ENCODE results near the gene CPXM1.

The CPXM1 gene

GRCh38 chr20:2751347-2751877 is 49.0 kb downstream of the CPXM1 start:
- H3K4me3 ChIP-seq (ENCODE audit: low read depth, low read length): peak overlapping the region; percentile 25
- ChIA-PET CTCF (interaction anchor here (1.4 to 13.6 kb wide), 15 partner anchors 9 to 102 kb away, joined by 3 to 337 read pairs (median 10); partner anchors contain the start of genes EBF4, PCED1A and VPS16), POLR2A (no interaction called here)
- DNase-seq (ENCODE audit: low read depth, low spot score): no peak
- no peak for TF ChIP-seq CTCF (IDR thresholded peaks at IDR 0.05; ENCODE audit: insufficient read depth, low read length, missing control alignments)

- DNase-seq (ENCODE audit: low read depth, low spot score): no peak
- CTCF ChIA-PET: interaction anchor here (1.0 to 13.6 kb wide), 5 partner anchors 9 to 103 kb away, joined by 3 to 337 read pairs (median 3); no protein-coding TSS in a partner anchor
- no peak for TF ChIP-seq CTCF (IDR thresholded peaks at IDR 0.05; ENCODE audit: insufficient read depth, low read length, missing control alignments)
- peak overlapping the region; percentile 20; the same call in 1 of the 2 replicates for H3K4me3 ChIP-seq (ENCODE audit: low read depth, low read length)
- POLR2A ChIA-PET: no interaction called here
These were observed 49.8 kb downstream of the CPXM1 start for GRCh38 chr20:2750491-2751251.

GRCh38 chr20:2749951-2750490 is 50.4 kb downstream of the CPXM1 start:
- H3K4me3 ChIP-seq (ENCODE audit: low read depth, low read length): no peak overlapping the region
- CTCF ChIA-PET: interaction anchor here (0.8 to 13.6 kb wide), 5 partner anchors 8 to 103 kb away, joined by 3 to 337 read pairs (median 3); no protein-coding TSS in a partner anchor
- TF ChIP-seq CTCF (IDR thresholded peaks at IDR 0.05; ENCODE audit: insufficient read depth, low read length, missing control alignments): no peak
- POLR2A ChIA-PET: no interaction called here
- no peak for DNase-seq (ENCODE audit: low read depth, low spot score)

GRCh38 chr20:2749343-2749950 is 51.0 kb downstream of the CPXM1 start:
- POLR2A ChIA-PET: no interaction called here
- no peak overlapping the region for H3K4me3 ChIP-seq (ENCODE audit: low read depth, low read length)
- CTCF ChIA-PET: interaction anchor here (0.8 to 1.0 kb wide), 2 partner anchors 37 to 103 kb away, joined by 3 to 5 read pairs; no protein-coding TSS in a partner anchor
- no peak for DNase-seq (ENCODE audit: low read depth, low spot score)
- no peak for TF ChIP-seq CTCF (IDR thresholded peaks at IDR 0.05; ENCODE audit: insufficient read depth, low read length, missing control alignments)

- ChIA-PET POLR2A (no interaction called here), CTCF (no interaction called here)
- DNase-seq (ENCODE audit: low read depth, low spot score): no peak
- TF ChIP-seq CTCF (IDR thresholded peaks at IDR 0.05; ENCODE audit: insufficient read depth, low read length, missing control alignments): no peak
- H3K4me3 ChIP-seq (ENCODE audit: low read depth, low read length): no peak overlapping the region
These were observed 51.7 kb downstream of the CPXM1 start for GRCh38 chr20:2748551-2749342.
